ENCODE results near the gene DNAAF5.
A peak's percentile ranks its signal among the peaks of the same experiment; 100 is the strongest.
"Not testable (repeated sequence)": the region's sequence is repeated elsewhere in the genome, so short reads cannot be mapped to it uniquely, and the experiment has no call there.

Gene DNAAF5

GRCh38 chr7:785416-785815 lies 58.9 kb downstream of the DNAAF5 start:
- DNase-seq, result no peak

- peak; percentile 50 for DNase-seq
Measured at GRCh38 chr7:786472-787255, 60.2 kb downstream of the DNAAF5 start.

GRCh38 chr7:787332-788240 lies 61.1 kb downstream of the DNAAF5 start:
- no peak for DNase-seq

- no peak for DNase-seq
Measured at GRCh38 chr7:791519-791918, 65.0 kb downstream of the DNAAF5 start.

- DNase-seq, result no peak
Measured at GRCh38 chr7:794207-794606, 67.7 kb downstream of the DNAAF5 start.

- no peak for DNase-seq
Measured at GRCh38 chr7:794671-795329, 68.3 kb downstream of the DNAAF5 start.

- DNase-seq, result not testable (repeated sequence)
Measured at GRCh38 chr7:796434-797169, 70.1 kb downstream of the DNAAF5 start.

- no peak for DNase-seq
Measured at GRCh38 chr7:798921-799470, 72.5 kb downstream of the DNAAF5 start.

- no peak for DNase-seq
Measured at GRCh38 chr7:800692-801091, 74.2 kb downstream of the DNAAF5 start.

- DNase-seq, result not testable (repeated sequence)
Measured at GRCh38 chr7:801351-801750, 74.9 kb downstream of the DNAAF5 start.

- no peak for DNase-seq
Measured at GRCh38 chr7:801940-802381, 75.5 kb downstream of the DNAAF5 start.

- DNase-seq, result no peak
Measured at GRCh38 chr7:802500-803242, 76.2 kb downstream of the DNAAF5 start.

- DNase-seq, result no peak
Measured at GRCh38 chr7:803243-803635, 76.7 kb downstream of the DNAAF5 start.

GRCh38 chr7:803796-804195 lies 77.3 kb downstream of the DNAAF5 start:
- DNase-seq, result not testable (repeated sequence)

- DNase-seq, result no peak
Measured at GRCh38 chr7:805261-805660, 78.8 kb downstream of the DNAAF5 start.

GRCh38 chr7:815284-816216 lies 89.1 kb downstream of the DNAAF5 start:
- DNase-seq, result no peak

- peak; percentile 95 for DNase-seq
Measured at GRCh38 chr7:816300-816750, 89.8 kb downstream of the DNAAF5 start.

GRCh38 chr7:816751-817671 lies 90.5 kb downstream of the DNAAF5 start:
- no peak for DNase-seq

GRCh38 chr7:818031-818699 lies 91.7 kb downstream of the DNAAF5 start:
- no peak for DNase-seq

Data from NCI-H1048 (cell line).